Measurements from ENCODE around the gene MOB1B. TPM values are rescaled to one million over a fixed set of nuclear protein-coding genes. Genes with fewer than 3 reads are reported as not detected.

Gene MOB1B
- total and polyA plus RNA-seq, 12 donors: 3.9 to 33.4 (median 19.4) TPM

DNA sequence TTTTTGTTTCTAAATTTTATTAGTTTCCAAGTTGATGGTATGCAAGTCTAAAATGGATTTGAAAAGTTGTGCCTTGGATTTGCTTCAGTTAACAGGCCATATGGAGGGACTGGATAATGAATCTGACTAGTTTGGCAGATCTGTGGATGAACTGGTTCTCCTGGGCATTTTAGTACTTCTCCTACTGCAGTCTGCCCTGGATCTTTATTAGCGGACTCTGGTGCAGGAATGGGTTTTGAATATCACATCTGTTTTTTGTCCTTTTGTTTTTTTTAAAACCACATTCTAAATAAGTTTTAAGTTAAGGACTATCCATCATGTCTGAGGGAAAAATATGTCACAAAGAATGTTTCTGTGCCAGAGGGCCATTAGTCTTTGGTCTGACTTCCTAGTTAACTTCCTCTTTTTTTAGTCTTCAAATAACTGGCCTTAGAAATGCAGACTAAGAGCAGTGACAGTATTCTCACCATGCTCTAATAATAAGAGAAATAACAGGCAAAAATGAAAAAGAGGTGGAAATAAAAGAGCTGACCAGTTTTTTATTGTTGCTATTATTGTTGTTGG, 77.4 kb downstream of the MOB1B start:
- Histone ChIP-seq H3K9me3 (no peaks in the 10 kb centered on the region), H3K4me3 (no peak overlapping the region), H3K36me3 (peaks cover 0 to 54% (median 0%) of the 10 kb centered on the region in 9 donors), H3K4me1 (no peaks in the 10 kb centered on the region), H3K27ac (peak overlapping the region in 1 of 10 donors; percentile 12), H3K27me3 (no peaks in the 10 kb centered on the region)
- ATAC-seq (no peak), DNase-seq (no peak)
- intact Hi-C loops (cut with DNase I): no loop called here
- 76 to 87% methylated on average over 1 of the region's 1 CpG for WGBS, 2 donors
- TF ChIP-seq, protein P1, sequence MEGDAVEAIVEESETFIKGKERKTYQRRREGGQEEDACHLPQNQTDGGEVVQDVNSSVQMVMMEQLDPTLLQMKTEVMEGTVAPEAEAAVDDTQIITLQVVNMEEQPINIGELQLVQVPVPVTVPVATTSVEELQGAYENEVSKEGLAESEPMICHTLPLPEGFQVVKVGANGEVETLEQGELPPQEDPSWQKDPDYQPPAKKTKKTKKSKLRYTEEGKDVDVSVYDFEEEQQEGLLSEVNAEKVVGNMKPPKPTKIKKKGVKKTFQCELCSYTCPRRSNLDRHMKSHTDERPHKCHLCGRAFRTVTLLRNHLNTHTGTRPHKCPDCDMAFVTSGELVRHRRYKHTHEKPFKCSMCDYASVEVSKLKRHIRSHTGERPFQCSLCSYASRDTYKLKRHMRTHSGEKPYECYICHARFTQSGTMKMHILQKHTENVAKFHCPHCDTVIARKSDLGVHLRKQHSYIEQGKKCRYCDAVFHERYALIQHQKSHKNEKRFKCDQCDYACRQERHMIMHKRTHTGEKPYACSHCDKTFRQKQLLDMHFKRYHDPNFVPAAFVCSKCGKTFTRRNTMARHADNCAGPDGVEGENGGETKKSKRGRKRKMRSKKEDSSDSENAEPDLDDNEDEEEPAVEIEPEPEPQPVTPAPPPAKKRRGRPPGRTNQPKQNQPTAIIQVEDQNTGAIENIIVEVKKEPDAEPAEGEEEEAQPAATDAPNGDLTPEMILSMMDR (IDR thresholded peaks at IDR 0.05): no peak

DNA sequence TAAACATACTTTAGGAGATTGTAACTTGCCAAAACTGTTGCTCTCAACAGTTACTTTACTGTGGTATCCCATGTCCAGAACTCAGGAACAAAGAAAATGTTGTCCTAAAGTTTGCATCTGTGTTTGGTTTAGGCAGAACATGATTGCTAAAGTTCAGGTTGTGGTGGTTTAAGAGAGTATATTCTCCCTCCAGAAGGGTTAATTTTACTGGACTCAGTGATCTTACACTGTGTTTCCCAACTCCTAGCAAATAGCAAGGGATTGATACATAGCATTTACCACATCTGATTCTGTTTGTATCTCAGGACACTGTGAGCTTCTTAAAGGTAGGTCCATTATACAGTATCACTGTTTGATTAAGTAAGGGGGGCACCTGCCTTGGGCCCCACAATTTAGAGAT, 78.0 kb downstream of the MOB1B start:
- Histone ChIP-seq H3K27me3 (no peaks in the 10 kb centered on the region), H3K4me3 (no peak overlapping the region), H3K4me1 (no peaks in the 10 kb centered on the region), H3K9me3 (no peaks in the 10 kb centered on the region), H3K36me3 (peaks cover 0 to 48% (median 0%) of the 10 kb centered on the region in 9 donors), H3K27ac (peak overlapping the region in 1 of 10 donors; percentile 11)
- ATAC-seq (no peak), DNase-seq (no peak)
- intact Hi-C loops (cut with DNase I): no loop called here
- TF ChIP-seq, protein P1 (IDR thresholded peaks at IDR 0.05): no peak

DNA sequence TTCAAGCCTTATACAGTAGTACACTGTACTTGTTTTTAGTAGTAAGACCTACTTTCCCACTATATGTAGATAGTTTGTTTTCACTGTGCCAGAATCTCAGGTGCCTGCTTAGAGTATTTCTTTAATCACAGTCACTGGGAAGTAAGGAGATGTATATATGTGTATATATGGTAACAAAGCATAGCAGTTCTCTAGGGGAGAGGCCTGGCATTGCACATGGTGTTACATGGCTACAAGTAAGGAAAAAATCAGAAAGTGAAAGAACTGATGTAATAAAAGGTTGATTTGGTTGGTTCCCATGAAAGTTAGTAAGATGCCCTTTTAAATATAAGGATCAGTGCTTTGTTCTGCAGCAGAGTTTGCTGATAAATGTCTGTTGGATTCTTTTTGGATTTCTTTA, 81.9 kb downstream of the MOB1B start:
- peaks cover 0 to 16% (median 0%) of the 10 kb centered on the region in 9 donors for H3K36me3 ChIP-seq
- no peak for DNase-seq

DNA sequence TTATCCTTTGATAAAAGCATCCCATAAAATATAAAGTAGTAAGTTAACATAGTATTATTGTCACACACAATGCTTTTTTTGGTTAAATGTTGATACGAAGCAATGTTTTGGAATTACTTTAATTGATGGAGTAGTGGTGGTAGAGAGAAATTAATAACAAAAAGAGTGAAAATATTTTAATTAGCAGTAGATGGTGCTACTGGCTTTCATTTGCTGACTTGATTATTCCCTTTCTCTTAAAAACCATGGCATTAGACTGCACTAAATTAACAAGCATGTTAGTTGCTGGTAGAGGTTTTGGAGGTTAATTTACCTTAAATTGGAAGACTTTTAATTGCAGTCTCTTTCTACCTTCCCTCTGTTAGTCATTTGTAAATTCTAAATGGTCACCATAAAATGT, 82.4 kb downstream of the MOB1B start:
- Histone ChIP-seq H3K4me3 (no peak overlapping the region), H3K27me3 (no peaks in the 10 kb centered on the region), H3K4me1 (no peaks in the 10 kb centered on the region), H3K36me3 (peaks cover 0 to 11% (median 0%) of the 10 kb centered on the region in 9 donors), H3K9me3 (no peaks in the 10 kb centered on the region), H3K27ac (no peak overlapping the region)
- ATAC-seq (no peak), DNase-seq (no peak)
- 91 to 96% methylated on average over 1 of the region's 1 CpG for WGBS, 2 donors
- TF ChIP-seq, protein P1 (IDR thresholded peaks at IDR 0.05): peak in 2 of 9 donors; percentile 10 to 16
- intact Hi-C loops (cut with DNase I): no loop called here

More for the DNA sequence above, 81.9 kb downstream of the MOB1B start:
- Histone ChIP-seq H3K27ac (no peak overlapping the region), H3K4me3 (no peak overlapping the region), H3K4me1 (no peaks in the 10 kb centered on the region), H3K9me3 (no peaks in the 10 kb centered on the region), H3K27me3 (no peaks in the 10 kb centered on the region)
- intact Hi-C loops (cut with DNase I): no loop called here
- no peak for ATAC-seq
- TF ChIP-seq, protein P1 (IDR thresholded peaks at IDR 0.05): no peak

Measured in heart right ventricle (tissue), 16 donors.